CD4-positive, alpha-beta T cell (primary cell): ENCODE results near the gene KCNA2. TPM values are rescaled to one million over a fixed set of nuclear protein-coding genes. Genes with fewer than 3 reads are reported as not detected.

Experiments used
- ATAC-seq: fragments of 200-7000 bp; cut with Tn5 transposase; one replicate; pipeline ENCODE4 v1.10.0; 2022; ENCODE audit warnings: mild to moderate bottlenecking; ENCODE audit not compliant: poor library complexity
- CTCF ChIA-PET: fragments of 350-600 bp; sonication (Branson Sonifier 250); formaldehyde crosslinking; loops from one replicate; lab custom pipeline; 2021; ENCODE audit warnings: antibody characterized with exemption, inconsistent platforms; lab: Charles Lee
- POLR2A ChIA-PET: fragments of 350-600 bp; sonication (Branson Sonifier 250); formaldehyde crosslinking; loops from one replicate; lab custom pipeline; 2021; ENCODE audit warnings: antibody characterized with exemption, inconsistent platforms; lab: Charles Lee
- DNase-seq, 14 experiments: peaks; one replicate each; pipeline ENCODE4 v3.0.0-alpha.2; 2013 to 2020; ENCODE audit warnings: mixed read lengths in 2 of 14
- H3K27ac ChIP-seq, 2 donors: one replicate each; pipeline versions ENCODE4 v1.5.1 to v1.7.0; 2013; ENCODE audit warnings: low read length in 2 of 2, low read depth in 1 of 2, mild to moderate bottlenecking in 1 of 2
- H3K27me3 ChIP-seq, 2 experiments: 1 replicate in 1 of 2; 2 replicates in 1 of 2; pipeline versions ENCODE4 v1.6.1 to v1.7.0; 2013; ENCODE audit warnings: low read length in 2 of 2, control low read depth in 1 of 2, mild to moderate bottlenecking in 1 of 2, moderate library complexity in 1 of 2; ENCODE audit not compliant: insufficient read depth in 2 of 2, control insufficient read depth in 1 of 2
- H3K36me3 ChIP-seq: one replicate; pipeline ENCODE4 v1.6.1; 2013; ENCODE audit warnings: low read length, control low read depth; ENCODE audit not compliant: insufficient read depth
- H3K4me1 ChIP-seq: one replicate; pipeline ENCODE4 v1.6.1; 2013; ENCODE audit warnings: low read length, control low read depth; ENCODE audit not compliant: insufficient read depth
- H3K4me3 ChIP-seq: one replicate; pipeline ENCODE4 v1.5.1; 2013; ENCODE audit warnings: mild to moderate bottlenecking, low read length, moderate library complexity
- H3K9me3 ChIP-seq, 2 experiments: 1 replicate in 1 of 2; 2 replicates in 1 of 2; pipeline versions ENCODE4 v1.6.1 to v1.7.0; 2013; ENCODE audit warnings: low read length in 2 of 2, mild to moderate bottlenecking in 2 of 2, control low read depth in 1 of 2, moderate library complexity in 1 of 2; ENCODE audit not compliant: control insufficient read depth in 1 of 2, insufficient read depth in 1 of 2
- H3K27ac Mint-ChIP-seq: one replicate; pipeline ENCODE4 v1.8.0; 2020; ENCODE audit warnings: mixed read lengths
- H3K27me3 Mint-ChIP-seq: one replicate; pipeline ENCODE4 v1.8.0; 2021; ENCODE audit warnings: mixed read lengths
- H3K36me3 Mint-ChIP-seq: one replicate; pipeline ENCODE4 v1.8.0; 2021; ENCODE audit warnings: low read depth, mixed read lengths
- H3K4me1 Mint-ChIP-seq: one replicate; pipeline ENCODE4 v1.8.0; 2021; ENCODE audit warnings: low read depth, mixed read lengths
- H3K4me3 Mint-ChIP-seq: one replicate; pipeline ENCODE4 v1.8.0; 2020; ENCODE audit warnings: mild to moderate bottlenecking, mixed read lengths
- H3K9me3 Mint-ChIP-seq: one replicate; pipeline ENCODE4 v1.8.0; 2020; ENCODE audit warnings: mixed read lengths
- intact Hi-C, 2 experiments: fragments of 100-400 bp; cut with DNase I in 1 of 2; cut with micrococcal nuclease in 1 of 2; formaldehyde crosslinking; loops; one replicate each; pipeline versions ENCODE4 v1.15.1 to v1.9.0; 2023 to 2025; cut with DNase I, micrococcal nuclease
- total RNA-seq, 174 experiments: library from RNA in 2 of 174; stranded (reverse) in 2 of 174; gene quantifications; one replicate each; pipeline ENCODE4 v1.2.3 and lab custom pipeline; 2021 to 2026
- TF ChIP-seq, protein P1 (sequence below): fragments of 200-600 bp; IDR thresholded peaks from one replicate; pipeline ENCODE4 v1.8.0; 2022; ENCODE audit warnings: antibody characterized with exemption, mild to moderate bottlenecking

The KCNA2 gene
- total RNA-seq, 2 experiments from 2014 or later = 0.78 to 0.88 TPM

DNA sequence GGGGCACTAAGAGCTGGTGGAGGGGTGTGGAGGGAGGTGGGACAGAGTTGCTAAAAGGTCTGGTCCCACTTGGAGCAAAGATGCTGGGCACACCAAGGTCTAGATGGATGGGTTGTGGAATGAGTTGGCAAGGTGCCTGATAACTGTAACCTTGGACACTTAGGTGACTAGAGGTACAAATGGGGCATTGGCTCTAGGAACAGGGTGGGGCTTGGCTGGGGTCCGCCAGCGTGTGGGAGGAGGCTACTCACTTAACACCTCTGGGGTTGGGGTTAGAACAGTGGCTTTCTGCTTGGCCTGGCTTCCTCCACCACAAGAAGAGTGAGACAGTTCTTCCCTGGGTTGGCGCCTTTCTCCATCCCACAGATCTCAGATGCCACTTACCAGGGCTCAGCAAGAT lies 17.2 kb downstream of the KCNA2 start:
- Mint-ChIP-seq H3K27me3 (peaks cover 25% of the 10 kb centered on the region), H3K4me1 (no peaks in the 10 kb centered on the region), H3K27ac (no peak overlapping the region), H3K36me3 (no peaks in the 10 kb centered on the region), H3K4me3 (no peak overlapping the region), H3K9me3 (no peaks in the 10 kb centered on the region)
- CTCF ChIA-PET = no interaction called here
- intact Hi-C loops = no loop called here
- POLR2A ChIA-PET = no interaction called here
- TF ChIP-seq, protein P1, sequence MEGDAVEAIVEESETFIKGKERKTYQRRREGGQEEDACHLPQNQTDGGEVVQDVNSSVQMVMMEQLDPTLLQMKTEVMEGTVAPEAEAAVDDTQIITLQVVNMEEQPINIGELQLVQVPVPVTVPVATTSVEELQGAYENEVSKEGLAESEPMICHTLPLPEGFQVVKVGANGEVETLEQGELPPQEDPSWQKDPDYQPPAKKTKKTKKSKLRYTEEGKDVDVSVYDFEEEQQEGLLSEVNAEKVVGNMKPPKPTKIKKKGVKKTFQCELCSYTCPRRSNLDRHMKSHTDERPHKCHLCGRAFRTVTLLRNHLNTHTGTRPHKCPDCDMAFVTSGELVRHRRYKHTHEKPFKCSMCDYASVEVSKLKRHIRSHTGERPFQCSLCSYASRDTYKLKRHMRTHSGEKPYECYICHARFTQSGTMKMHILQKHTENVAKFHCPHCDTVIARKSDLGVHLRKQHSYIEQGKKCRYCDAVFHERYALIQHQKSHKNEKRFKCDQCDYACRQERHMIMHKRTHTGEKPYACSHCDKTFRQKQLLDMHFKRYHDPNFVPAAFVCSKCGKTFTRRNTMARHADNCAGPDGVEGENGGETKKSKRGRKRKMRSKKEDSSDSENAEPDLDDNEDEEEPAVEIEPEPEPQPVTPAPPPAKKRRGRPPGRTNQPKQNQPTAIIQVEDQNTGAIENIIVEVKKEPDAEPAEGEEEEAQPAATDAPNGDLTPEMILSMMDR = no peak
- Histone ChIP-seq H3K36me3 (no peaks in the 10 kb centered on the region), H3K27ac (no peak overlapping the region), H3K9me3 (no peaks in the 10 kb centered on the region), H3K27me3 (peaks cover 0 to 12% of the 10 kb centered on the region in 2 experiments), H3K4me1 (no peaks in the 10 kb centered on the region), H3K4me3 (no peak overlapping the region)
- no peak for ATAC-seq
- DNase-seq = no peak

DNA sequence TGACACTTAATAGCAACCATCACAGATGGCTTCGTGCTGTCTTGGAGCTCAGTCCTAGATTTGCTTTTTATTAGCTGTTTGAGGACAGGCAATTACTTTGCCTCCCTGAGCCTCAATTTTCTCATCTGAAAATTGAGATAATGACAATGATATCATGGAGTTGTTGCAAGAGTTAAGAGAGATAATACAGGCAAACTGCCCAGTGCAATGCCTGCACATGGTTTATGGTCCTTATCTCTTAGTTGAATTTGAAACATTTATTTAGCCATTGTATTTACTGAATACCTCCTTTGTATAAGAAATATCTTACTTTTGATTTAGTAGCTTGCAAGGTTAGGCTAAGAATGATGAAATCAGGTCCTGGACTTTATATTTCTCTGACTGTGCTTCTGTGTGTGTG lies 17.7 kb downstream of the KCNA2 start:
- H3K27me3 Mint-ChIP-seq = peaks cover 25% of the 10 kb centered on the region
- DNase-seq = no peak
- no peak overlapping the region for H3K27ac ChIP-seq
- no peaks in the 10 kb centered on the region for H3K9me3 Mint-ChIP-seq
- ChIA-PET CTCF (interaction anchor here (1.0 kb wide), 1 partner anchor 15 kb away, joined by 4 read pairs; no protein-coding TSS in a partner anchor), POLR2A (no interaction called here)
- H3K9me3 ChIP-seq = no peaks in the 10 kb centered on the region
- intact Hi-C loops = no loop called here
- TF ChIP-seq, protein P1 = no peak
- H3K4me1 Mint-ChIP-seq = no peaks in the 10 kb centered on the region
- peaks cover 0 to 12% of the 10 kb centered on the region in 2 experiments for H3K27me3 ChIP-seq
- H3K27ac Mint-ChIP-seq = no peak overlapping the region
- H3K4me3 Mint-ChIP-seq = no peak overlapping the region
- no peaks in the 10 kb centered on the region for H3K36me3 Mint-ChIP-seq
- H3K4me1 ChIP-seq = no peaks in the 10 kb centered on the region
- no peak overlapping the region for H3K4me3 ChIP-seq
- no peak for ATAC-seq
- H3K36me3 ChIP-seq = no peaks in the 10 kb centered on the region

DNA sequence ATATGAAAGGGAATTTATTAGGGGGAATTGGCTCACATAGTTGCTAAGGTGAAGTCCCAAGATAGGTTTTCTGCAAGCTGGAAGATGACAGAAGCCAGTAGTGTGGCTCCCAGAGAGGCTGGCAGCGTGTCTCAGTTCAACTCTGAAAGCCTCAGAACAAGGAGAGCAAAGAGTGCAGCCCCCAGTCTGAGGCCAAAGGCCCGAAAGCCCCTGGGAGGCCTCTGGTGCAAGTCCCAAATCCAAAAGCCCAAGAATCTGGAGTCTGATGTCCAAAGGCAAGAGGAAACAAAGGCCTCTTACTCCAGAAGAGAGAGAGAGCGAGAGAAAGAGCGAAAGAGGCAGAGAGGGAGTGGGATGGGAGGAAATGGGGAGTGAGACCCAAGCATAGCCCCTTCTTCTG lies 18.3 kb downstream of the KCNA2 start:
- no peaks in the 10 kb centered on the region for H3K36me3 Mint-ChIP-seq
- CTCF ChIA-PET = interaction anchor here (1.0 kb wide), 1 partner anchor 15 kb away, joined by 4 read pairs; no protein-coding TSS in a partner anchor

More for the DNA sequence above, 18.3 kb downstream of the KCNA2 start:
- Mint-ChIP-seq H3K4me1 (no peaks in the 10 kb centered on the region), H3K9me3 (no peaks in the 10 kb centered on the region), H3K4me3 (no peak overlapping the region), H3K27me3 (peaks cover 25% of the 10 kb centered on the region), H3K27ac (no peak overlapping the region)
- no peak for DNase-seq
- H3K9me3 ChIP-seq = no peaks in the 10 kb centered on the region
- no peak overlapping the region for H3K27ac ChIP-seq
- peaks cover 0 to 12% of the 10 kb centered on the region in 2 experiments for H3K27me3 ChIP-seq
- H3K36me3 ChIP-seq = no peaks in the 10 kb centered on the region
- H3K4me1 ChIP-seq = no peaks in the 10 kb centered on the region
- ATAC-seq = no peak
- TF ChIP-seq, protein P1 = no peak
- intact Hi-C loops = no loop called here
- no peak overlapping the region for H3K4me3 ChIP-seq
- POLR2A ChIA-PET = no interaction called here
